Progenitor cell of endocrine pancreas (in vitro differentiated cells): Measurements from ENCODE around the gene TAF6L. TPM values are rescaled to one million over a fixed set of nuclear protein-coding genes. Genes with fewer than 3 reads are reported as not detected.
"Not testable (repeated sequence)": the region's sequence is repeated elsewhere in the genome, so short reads cannot be mapped to it uniquely, and the experiment has no call there.

ENCODE experiments used
- DNase-seq: peaks from one replicate; pipeline ENCODE4 v3.0.0; 2021; ENCODE audit warnings: low spot score; ENCODE audit not compliant: unreplicated experiment
- H3K27ac Mint-ChIP-seq: 2 replicates; pipeline ENCODE4 v1.8.0; 2021; ENCODE audit warnings: mild to moderate bottlenecking, moderate library complexity, mixed read lengths
- H3K27me3 Mint-ChIP-seq: 2 replicates; pipeline ENCODE4 v1.8.0; 2021; ENCODE audit warnings: mixed read lengths
- H3K36me3 Mint-ChIP-seq: 2 replicates; pipeline ENCODE4 v1.8.0; 2022; ENCODE audit warnings: mixed read lengths; ENCODE audit not compliant: insufficient read depth
- H3K4me1 Mint-ChIP-seq: 2 replicates; pipeline ENCODE4 v1.8.0; 2021; ENCODE audit warnings: low read depth, mixed read lengths
- H3K4me3 Mint-ChIP-seq: 2 replicates; pipeline ENCODE4 v1.8.0; 2021; ENCODE audit warnings: low read depth, mild to moderate bottlenecking, moderate library complexity, mixed read lengths
- H3K9me3 Mint-ChIP-seq: 2 replicates; pipeline ENCODE4 v1.8.0; 2021; ENCODE audit warnings: low read depth, mixed read lengths
- CTCF ChIP-seq: fragments of 200-600 bp; sonication (generic); IDR thresholded peaks from one replicate; pipeline ENCODE4 v1.5.0; 2021; ENCODE audit warnings: antibody characterized with exemption, mild to moderate bottlenecking; ENCODE audit not compliant: unreplicated experiment
- total RNA-seq: library from RNA; stranded (reverse); gene quantifications from 2 replicates; pipeline ENCODE4 v1.2.1, GENCODE V29; 2021

Gene TAF6L
- total RNA-seq, 1 donor from 2014 or later = 52.3 TPM

- Mint-ChIP-seq H3K27me3 (no peaks in the 10 kb centered on the region), H3K36me3 (peaks cover 8% of the 10 kb centered on the region), H3K4me1 (peaks cover 16% of the 10 kb centered on the region), H3K4me3 (peak overlapping the region; percentile 100), H3K9me3 (no peaks in the 10 kb centered on the region), H3K27ac (peak overlapping the region; percentile 96)
- TF ChIP-seq CTCF = no peak
- DNase-seq = no peak
Measured at GRCh38 chr11:62752994-62753735, 18.0 kb upstream of the TAF6L start.

- Mint-ChIP-seq H3K27ac (peak within 1 kb of the TSS; percentile 96), H3K36me3 (peaks cover 6% of the 10 kb centered on the region), H3K4me1 (peaks cover 13% of the 10 kb centered on the region), H3K9me3 (no peaks in the 10 kb centered on the region), H3K4me3 (peak within 1 kb of the TSS; percentile 100), H3K27me3 (no peaks in the 10 kb centered on the region)
- peak; percentile 92 for DNase-seq
- TF ChIP-seq CTCF = no peak
Measured at GRCh38 chr11:62753736-62754603, 17.2 kb upstream of the TAF6L start, which contains the start of gene ZBTB3. ZBTB3 (minus strand) TSS chr11:62754160; CDS start chr11:62753664, 496 bp downstream.

- H3K4me3 Mint-ChIP-seq = peak overlapping the region; percentile 33
- peaks cover 11% of the 10 kb centered on the region for H3K4me1 Mint-ChIP-seq
- no peak for TF ChIP-seq CTCF
- DNase-seq = no peak
- no peaks in the 10 kb centered on the region for H3K27me3 Mint-ChIP-seq
- peaks cover 3% of the 10 kb centered on the region for H3K36me3 Mint-ChIP-seq
- peak overlapping the region; percentile 11 for H3K27ac Mint-ChIP-seq
- no peaks in the 10 kb centered on the region for H3K9me3 Mint-ChIP-seq
Measured at GRCh38 chr11:62755086-62755615, 16.0 kb upstream of the TAF6L start.

GRCh38 chr11:62757846-62758788 lies 13.1 kb upstream of the TAF6L start:
- Mint-ChIP-seq H3K4me3 (no peak overlapping the region), H3K36me3 (peaks cover 1% of the 10 kb centered on the region), H3K4me1 (peaks cover 21% of the 10 kb centered on the region), H3K27me3 (no peaks in the 10 kb centered on the region), H3K9me3 (no peaks in the 10 kb centered on the region), H3K27ac (no peak overlapping the region)
- no peak for TF ChIP-seq CTCF
- no peak for DNase-seq

GRCh38 chr11:62760867-62761227 lies 10.3 kb upstream of the TAF6L start:
- DNase-seq, H3K9me3 Mint-ChIP-seq, H3K36me3 Mint-ChIP-seq, H3K27me3 Mint-ChIP-seq: not testable (repeated sequence)
- peak overlapping the region; percentile 41 for H3K27ac Mint-ChIP-seq
- peak overlapping the region; percentile 96 for H3K4me3 Mint-ChIP-seq
- H3K4me1 Mint-ChIP-seq = peaks cover 12% of the 10 kb centered on the region
